ENCODE results near the gene MYO18B.
"Not testable (repeated sequence)": the region's sequence is repeated elsewhere in the genome, so short reads cannot be mapped to it uniquely, and the experiment has no call there.

The MYO18B gene

DNA sequence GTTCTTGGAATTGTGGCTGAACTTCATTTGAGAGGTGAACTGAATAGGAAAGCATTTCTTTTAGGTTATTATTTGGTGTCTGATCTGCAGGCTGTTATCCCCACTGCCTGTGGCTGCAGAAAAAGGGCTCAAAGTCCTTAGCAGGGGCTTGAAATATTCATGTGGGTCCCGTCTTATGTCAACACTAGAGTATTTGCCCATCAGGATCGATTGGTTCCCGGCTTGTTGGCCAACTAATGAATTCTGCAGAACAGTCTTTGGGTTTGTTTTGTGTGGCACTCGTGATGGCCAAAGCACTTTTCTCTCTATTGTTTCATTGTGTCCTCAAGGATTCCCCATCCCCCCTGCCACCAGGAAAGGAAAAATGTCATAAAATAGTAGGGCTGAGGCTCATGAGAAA is 211.9 kb downstream of the MYO18B start:
- no peak for DNase-seq

- no peak for DNase-seq
Observed at GRCh38 chr22:25955323-25955722, 213.3 kb downstream of the MYO18B start.

- no peak for DNase-seq
Observed at GRCh38 chr22:25956801-25957200, 214.8 kb downstream of the MYO18B start.

GRCh38 chr22:25959818-25960774 is 218.1 kb downstream of the MYO18B start:
- DNase-seq: no peak

GRCh38 chr22:25961699-25962098 is 219.7 kb downstream of the MYO18B start:
- no peak for DNase-seq

DNA sequence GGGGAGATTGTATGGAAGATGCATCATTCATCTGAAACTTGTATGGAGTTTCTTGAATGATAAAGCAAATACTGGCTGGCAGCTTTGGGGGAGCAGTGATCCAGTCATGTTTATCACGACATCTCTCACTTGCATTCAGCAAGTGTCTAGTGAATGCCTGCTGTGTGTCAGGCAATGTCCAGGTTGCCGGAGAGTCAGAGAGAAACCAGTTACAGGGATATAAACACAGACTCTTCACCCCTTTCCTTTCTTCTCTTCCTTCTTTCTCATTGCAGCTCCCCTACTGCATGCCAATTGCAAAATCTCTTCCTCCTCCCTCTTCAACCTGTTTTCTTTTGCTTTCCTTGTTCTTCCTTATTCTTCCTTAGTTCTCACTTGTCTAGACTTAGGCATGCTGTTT is 220.7 kb downstream of the MYO18B start:
- no peak for DNase-seq

DNA sequence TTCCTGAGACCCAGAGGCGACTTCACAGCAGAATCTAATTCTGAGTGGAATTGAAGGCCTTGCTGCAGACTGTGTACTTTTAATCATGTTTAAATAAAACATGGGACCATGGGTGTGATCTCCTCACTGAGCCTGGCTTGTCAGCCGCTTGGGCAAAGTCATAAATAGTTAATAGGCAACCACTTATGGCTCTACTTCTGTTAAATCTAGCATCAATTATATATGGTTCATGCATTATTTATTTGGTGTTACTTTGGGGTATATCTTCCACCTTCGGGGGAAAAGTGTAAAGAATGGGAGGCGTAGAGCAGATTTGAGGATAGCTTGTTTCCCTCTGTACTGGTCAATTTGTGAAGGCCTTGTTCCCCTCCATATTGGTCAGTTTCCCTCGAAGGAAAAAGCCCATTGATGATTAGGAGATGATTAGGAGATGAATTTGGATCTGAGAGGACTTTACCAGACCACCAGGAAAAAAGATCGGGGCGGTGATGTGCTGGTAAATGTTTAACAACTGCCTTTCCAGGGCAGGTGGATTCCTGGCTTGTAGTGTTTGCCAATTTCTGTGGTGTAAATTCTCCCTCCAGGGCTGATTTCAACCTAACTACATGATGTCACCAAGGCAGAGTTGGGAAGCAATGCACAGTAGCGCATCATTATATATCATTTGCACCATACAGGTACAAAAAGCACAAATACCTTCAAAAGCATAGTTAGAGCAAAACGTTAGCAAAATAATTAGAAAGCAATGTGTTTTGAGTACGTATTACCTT is 223.2 kb downstream of the MYO18B start:
- no peak for DNase-seq

- DNase-seq: no peak
Observed at GRCh38 chr22:25966448-25966913, 224.5 kb downstream of the MYO18B start.

GRCh38 chr22:25969286-25969685 is 227.3 kb downstream of the MYO18B start:
- DNase-seq: no peak

GRCh38 chr22:25969901-25970300 is 227.9 kb downstream of the MYO18B start:
- DNase-seq: no peak

DNA sequence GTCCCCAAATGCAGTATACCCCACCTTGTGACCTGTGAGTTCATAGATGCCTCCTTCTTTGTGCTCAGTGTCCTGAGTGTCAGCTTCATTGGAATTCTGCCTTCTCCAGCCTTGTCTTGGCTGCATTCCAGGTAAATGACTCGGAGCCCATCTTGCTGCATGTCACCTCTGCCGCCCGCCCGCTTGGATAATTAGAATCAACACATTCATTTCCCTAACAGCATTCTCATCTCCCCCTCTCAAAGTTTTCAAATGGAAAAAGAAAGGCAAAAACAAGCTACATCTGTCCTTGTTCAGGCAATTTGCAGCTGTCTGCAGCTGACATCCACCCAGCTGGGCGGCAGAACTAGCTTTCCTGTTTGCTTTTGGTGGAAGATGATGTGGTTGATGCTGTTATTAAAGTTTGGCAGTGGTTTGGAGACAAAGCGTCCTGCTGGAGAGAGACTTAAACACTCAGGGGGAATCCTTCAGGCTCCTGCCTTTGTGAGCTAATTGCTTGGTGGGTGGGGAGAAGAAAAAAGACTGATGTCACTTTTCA is 228.5 kb downstream of the MYO18B start:
- no peak for DNase-seq

DNA sequence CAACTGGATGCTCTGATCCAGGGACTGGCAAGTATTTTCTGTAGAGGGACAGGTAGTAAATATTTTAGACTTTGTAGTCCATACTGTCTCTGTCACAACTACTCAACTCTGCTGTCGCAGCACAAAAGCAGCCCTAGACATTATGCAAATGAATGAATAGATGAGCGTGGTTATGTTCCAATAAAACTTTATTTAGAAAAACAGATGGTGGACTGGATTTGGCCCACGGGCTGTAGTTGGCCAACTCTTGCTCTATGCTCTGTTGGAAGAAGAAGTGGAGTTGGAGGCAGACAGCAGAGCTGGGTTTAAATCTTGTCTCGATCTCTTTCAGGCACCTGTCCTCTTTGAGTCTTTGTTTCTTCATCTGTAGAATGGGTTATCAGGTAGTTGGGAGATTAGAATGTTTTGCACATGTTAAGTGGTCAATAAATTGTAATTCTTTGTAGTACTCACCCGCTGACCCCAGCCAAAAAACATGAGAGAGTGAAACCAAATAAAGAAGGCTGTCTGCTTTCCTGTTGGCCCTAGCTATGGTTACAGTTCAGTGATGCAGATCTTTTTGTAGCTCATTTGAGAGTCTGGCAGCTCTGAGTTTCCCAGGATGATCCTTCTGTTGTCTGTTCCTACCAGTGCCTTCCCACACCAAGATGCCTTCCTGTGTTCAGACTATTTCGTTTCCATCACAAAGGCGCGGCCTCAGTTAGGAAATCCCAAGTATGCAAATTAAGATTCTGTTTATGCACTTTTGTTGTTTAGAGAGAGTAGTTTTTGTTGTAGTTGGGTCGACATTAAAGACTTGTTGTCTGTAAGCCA is 229.2 kb downstream of the MYO18B start:
- no peak for DNase-seq

GRCh38 chr22:25972397-25972796 is 230.4 kb downstream of the MYO18B start:
- DNase-seq: no peak

DNA sequence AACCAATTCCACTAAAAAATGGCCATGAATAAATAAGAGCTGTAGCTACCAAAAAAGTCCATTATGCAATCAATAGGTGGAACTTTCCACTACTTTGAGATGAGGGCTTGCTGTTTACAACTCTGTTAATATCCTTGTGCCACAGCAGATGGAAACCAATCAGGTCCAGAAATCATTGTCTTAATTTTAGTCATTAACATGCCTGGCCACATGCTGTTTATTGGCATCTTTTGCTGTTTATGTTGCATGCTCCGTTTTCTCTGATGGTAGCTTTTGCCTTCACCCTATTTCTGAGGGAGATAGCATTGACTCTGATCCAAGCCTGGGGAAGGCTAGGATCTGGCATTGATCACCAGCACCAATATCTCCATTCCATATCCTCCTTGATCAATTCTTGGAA is 234.4 kb downstream of the MYO18B start:
- DNase-seq: no peak

DNA sequence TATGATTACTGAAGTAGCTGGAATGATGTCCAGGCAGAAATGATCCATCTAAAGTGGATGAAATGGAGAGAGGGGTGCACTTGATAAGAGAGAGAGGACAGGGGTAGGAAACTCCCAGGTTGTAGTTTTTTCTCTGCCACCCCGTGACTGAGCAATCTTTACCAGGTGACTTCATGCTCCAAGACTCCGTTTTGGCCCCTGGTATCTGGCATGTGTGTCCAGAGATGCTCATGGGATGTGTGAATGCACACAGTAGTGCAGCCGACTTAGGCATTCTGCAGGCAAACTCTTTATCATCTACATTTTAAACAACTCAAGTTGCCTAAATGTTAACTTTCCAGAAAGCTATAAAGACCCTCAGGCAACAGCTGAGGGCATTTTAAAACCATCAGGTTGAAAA is 238.0 kb downstream of the MYO18B start:
- DNase-seq: no peak

DNA sequence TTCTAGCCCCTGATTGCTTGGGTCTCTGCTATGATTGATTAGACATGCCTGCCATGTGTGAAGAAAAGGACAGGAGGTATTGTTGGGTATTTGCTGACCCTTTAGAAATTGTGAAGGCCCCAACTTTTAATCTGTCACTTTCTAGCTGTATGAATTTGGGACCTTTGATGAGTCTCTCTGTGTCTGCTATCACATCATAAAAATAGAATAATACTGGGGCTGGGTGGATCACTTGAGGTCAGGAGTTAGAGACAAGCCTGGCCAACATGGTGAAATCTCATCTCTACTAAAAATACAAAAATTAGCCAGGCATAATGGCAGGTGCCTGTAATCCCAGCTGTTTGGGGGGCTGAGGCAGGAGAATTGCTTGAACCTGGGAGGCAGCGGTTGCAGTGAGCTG is 242.9 kb downstream of the MYO18B start:
- DNase-seq: not testable (repeated sequence)

- DNase-seq: no peak
Observed at GRCh38 chr22:25987948-25988347, 246.0 kb downstream of the MYO18B start.

- DNase-seq: no peak
Observed at GRCh38 chr22:25990940-25991339, 249.0 kb downstream of the MYO18B start.

GRCh38 chr22:25992331-25992730 is 250.3 kb downstream of the MYO18B start:
- no peak for DNase-seq

- no peak for DNase-seq
Observed at GRCh38 chr22:25996669-25997068, 254.7 kb downstream of the MYO18B start.

DNA sequence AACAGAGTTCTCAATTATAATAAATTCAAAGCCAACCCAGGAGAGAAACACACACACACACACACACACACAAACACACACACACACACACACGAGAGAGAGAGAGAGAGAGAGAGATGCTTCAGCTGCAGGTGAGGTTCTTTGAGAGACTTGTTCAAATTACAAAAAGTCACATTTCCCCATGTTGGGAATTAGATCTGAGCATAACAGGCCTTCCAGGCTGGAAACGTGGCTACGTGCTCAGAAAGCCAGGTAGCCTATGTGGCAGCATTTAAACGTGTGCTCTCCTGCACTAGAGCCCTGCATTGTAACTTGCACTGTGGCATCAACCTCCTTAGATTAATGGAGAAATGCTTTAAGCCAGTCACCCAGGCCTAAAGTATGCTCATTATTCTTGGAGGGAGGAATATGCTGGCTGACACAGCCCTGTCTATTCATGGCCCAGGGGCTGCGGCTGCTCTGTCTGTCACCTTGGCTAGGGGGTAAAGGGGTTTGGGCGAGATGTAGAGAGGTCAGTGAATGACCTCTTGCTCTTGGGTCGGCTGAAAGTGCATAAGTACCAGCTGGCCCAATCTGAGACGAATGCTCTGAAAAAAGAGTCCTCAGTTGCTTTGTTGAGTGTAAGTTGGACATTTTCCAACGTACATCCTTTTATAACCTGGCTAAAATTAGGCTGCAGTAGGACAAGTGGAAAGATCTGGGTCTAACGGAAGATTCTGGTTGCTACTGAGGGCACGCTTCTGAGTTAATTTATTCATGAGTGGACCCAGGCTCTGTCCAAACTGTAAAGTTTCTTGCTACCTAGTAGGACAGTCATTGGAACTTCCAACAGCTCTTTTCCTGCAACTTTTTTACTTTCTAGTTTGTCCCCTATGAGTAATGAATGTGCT is 256.1 kb downstream of the MYO18B start:
- no peak for DNase-seq

- DNase-seq: no peak
Observed at GRCh38 chr22:26002456-26002855, 260.5 kb downstream of the MYO18B start.
